ENCODE results near the gene CAPG. TPM values are rescaled to one million over a fixed set of nuclear protein-coding genes. Genes with fewer than 3 reads are reported as not detected.
"Not testable (repeated sequence)": the region's sequence is repeated elsewhere in the genome, so short reads cannot be mapped to it uniquely, and the experiment has no call there.

CAPG gene
- total RNA-seq, 6 experiments from 2014 or later: 3.3 to 17.4 (median 9.9) TPM

- no peak overlapping the region for H3K4me3 ChIP-seq
- peak; percentile 87 to 94 (median 90) for ATAC-seq
- no peaks in the 10 kb centered on the region for H3K9me3 ChIP-seq
- 93% methylated on average over 5 of the region's 5 CpGs for WGBS (ENCODE audit: insufficient coverage, low coverage, low lambda C conversion rate, missing lambda C conversion rate)
- intact Hi-C loops (cut with DNase I): no loop called here
- H3K27ac ChIP-seq: peak overlapping the region; percentile 18 to 67 (median 65)
- TF ChIP-seq CTCF (IDR thresholded peaks at IDR 0.05) (no peak), POLR2A (IDR thresholded peaks at IDR 0.05) (peak; percentile 15)
- H3K36me3 ChIP-seq: no peaks in the 10 kb centered on the region
- DNase-seq: peak; percentile 67 to 74 (median 72)
- no peaks in the 10 kb centered on the region for H3K27me3 ChIP-seq
- H3K4me1 ChIP-seq: peaks cover 0 to 23% (median 8%) of the 10 kb centered on the region in 4 donors
These were observed 35.4 kb upstream of the CAPG start for GRCh38 chr2:85445316-85446295.

- H3K9me3 ChIP-seq: no peaks in the 10 kb centered on the region
- peak overlapping the region in 1 of 3 donors; percentile 67 for H3K27ac ChIP-seq
- WGBS (ENCODE audit: insufficient coverage, low coverage, low lambda C conversion rate, missing lambda C conversion rate): 93% methylated on average over 4 of the region's 6 CpGs
- DNase-seq (no peak), ATAC-seq (no peak)
- no peaks in the 10 kb centered on the region for H3K27me3 ChIP-seq
- no peak for TF ChIP-seq POLR2A (IDR thresholded peaks at IDR 0.05)
- H3K36me3 ChIP-seq: no peaks in the 10 kb centered on the region
- peaks cover 0 to 23% (median 8%) of the 10 kb centered on the region in 4 donors for H3K4me1 ChIP-seq
- H3K4me3 ChIP-seq: no peak overlapping the region
- intact Hi-C loops (cut with DNase I): no loop called here
These were observed 34.5 kb upstream of the CAPG start for GRCh38 chr2:85444629-85445172.

GRCh38 chr2:85441864-85442263, 31.7 kb upstream of the CAPG start:
- H3K27me3 ChIP-seq: no peaks in the 10 kb centered on the region
- no peak for ATAC-seq
- H3K27ac ChIP-seq: no peak overlapping the region
- H3K9me3 ChIP-seq: no peaks in the 10 kb centered on the region
- no peak for DNase-seq
- peaks cover 0 to 39% (median 16%) of the 10 kb centered on the region in 4 donors for H3K4me1 ChIP-seq
- TF ChIP-seq POLR2A (IDR thresholded peaks at IDR 0.05): no peak
- no peak for TF ChIP-seq CTCF (IDR thresholded peaks at IDR 0.05)
- WGBS (ENCODE audit: insufficient coverage, low coverage, low lambda C conversion rate, missing lambda C conversion rate): 66% methylated on average over 4 of the region's 4 CpGs
- no peak overlapping the region for H3K4me3 ChIP-seq
- H3K36me3 ChIP-seq: no peaks in the 10 kb centered on the region
- intact Hi-C loops (cut with DNase I): no loop called here

- Histone ChIP-seq H3K4me3 (no peak overlapping the region), H3K27me3 (no peaks in the 10 kb centered on the region), H3K4me1 (peaks cover 0 to 36% (median 13%) of the 10 kb centered on the region in 4 donors), H3K36me3 (no peaks in the 10 kb centered on the region), H3K9me3 (no peaks in the 10 kb centered on the region), H3K27ac (no peak overlapping the region)
- ATAC-seq (no peak), DNase-seq (no peak)
- TF ChIP-seq POLR2A (IDR thresholded peaks at IDR 0.05) (no peak), CTCF (IDR thresholded peaks at IDR 0.05) (no peak)
- WGBS (ENCODE audit: insufficient coverage, low coverage, low lambda C conversion rate, missing lambda C conversion rate): 92% methylated on average over 4 of the region's 5 CpGs
- intact Hi-C loops (cut with DNase I): no loop called here
These were observed 30.6 kb upstream of the CAPG start for GRCh38 chr2:85440729-85441128.

GRCh38 chr2:85439986-85440385, 29.8 kb upstream of the CAPG start:
- TF ChIP-seq CTCF (IDR thresholded peaks at IDR 0.05) (no peak), POLR2A (IDR thresholded peaks at IDR 0.05) (no peak)
- intact Hi-C loops (cut with DNase I): no loop called here
- Histone ChIP-seq H3K4me1 (peaks cover 0 to 36% (median 13%) of the 10 kb centered on the region in 4 donors), H3K27me3 (no peaks in the 10 kb centered on the region), H3K27ac (no peak overlapping the region), H3K4me3 (no peak overlapping the region), H3K9me3 (no peaks in the 10 kb centered on the region), H3K36me3 (no peaks in the 10 kb centered on the region)
- WGBS (ENCODE audit: insufficient coverage, low coverage, low lambda C conversion rate, missing lambda C conversion rate): no CpG with 5 or more reads among the region's 7 CpGs
- no peak for DNase-seq
- ATAC-seq: no peak

GRCh38 chr2:85439569-85439968, 29.4 kb upstream of the CAPG start:
- H3K4me3 ChIP-seq; H3K27me3 ChIP-seq; H3K27ac ChIP-seq; DNase-seq; intact Hi-C loops (cut with DNase I); H3K36me3 ChIP-seq; ATAC-seq; H3K9me3 ChIP-seq: not testable (repeated sequence)
- 78% methylated on average over 7 of the region's 9 CpGs for WGBS (ENCODE audit: insufficient coverage, low coverage, low lambda C conversion rate, missing lambda C conversion rate)
- H3K4me1 ChIP-seq: peaks cover 0 to 33% (median 13%) of the 10 kb centered on the region in 4 donors

Data from right lobe of liver (tissue), 6 donors.